CD4-positive, alpha-beta T cell treated with Interleukin-10 for 1 hour (primary cell): Measurements from ENCODE around the gene E2F4.

Experiments used
- DNase-seq: peaks from one replicate; pipeline ENCODE4 v3.0.0-alpha.2; 2020

Gene E2F4

GRCh38 chr16:67212766-67213165 lies 20.8 kb downstream of the E2F4 start:
- no peak for DNase-seq

- no peak for DNase-seq
Observed at GRCh38 chr16:67213197-67214019, 21.5 kb downstream of the E2F4 start.

- no peak for DNase-seq
Observed at GRCh38 chr16:67215706-67216105, 23.8 kb downstream of the E2F4 start.

- DNase-seq: no peak
Observed at GRCh38 chr16:67216612-67217490, 24.9 kb downstream of the E2F4 start.

GRCh38 chr16:67223992-67224391 lies 32.0 kb downstream of the E2F4 start:
- DNase-seq: no peak

GRCh38 chr16:67226295-67226803 lies 34.4 kb downstream of the E2F4 start:
- DNase-seq: no peak

GRCh38 chr16:67226804-67227566 lies 35.0 kb downstream of the E2F4 start, which contains the start of gene TMEM208:
TMEM208 (plus strand) TSS chr16:67227130; CDS start chr16:67227219, 89 bp downstream.
- DNase-seq: peak; percentile 99

GRCh38 chr16:67227567-67227921 lies 35.6 kb downstream of the E2F4 start:
- no peak for DNase-seq

GRCh38 chr16:67228034-67228785 lies 36.3 kb downstream of the E2F4 start:
- DNase-seq: no peak

GRCh38 chr16:67228905-67229304 lies 37.0 kb downstream of the E2F4 start:
- DNase-seq: no peak

GRCh38 chr16:67229906-67230808 lies 38.2 kb downstream of the E2F4 start:
- DNase-seq: no peak

- no peak for DNase-seq
Observed at GRCh38 chr16:67230809-67231660, 39.1 kb downstream of the E2F4 start.

- no peak for DNase-seq
Observed at GRCh38 chr16:67233596-67233995, 41.6 kb downstream of the E2F4 start.

GRCh38 chr16:67234180-67234597 lies 42.2 kb downstream of the E2F4 start:
- DNase-seq: no peak

- DNase-seq: peak; percentile 77
Observed at GRCh38 chr16:67235816-67236562, 44.0 kb downstream of the E2F4 start.

- peak; percentile 87 for DNase-seq
Observed at GRCh38 chr16:67236563-67237395, 44.8 kb downstream of the E2F4 start.

- no peak for DNase-seq
Observed at GRCh38 chr16:67237396-67238277, 45.7 kb downstream of the E2F4 start.
